ENCODE data around the gene ADIPOR1. TPM values are rescaled to one million over a fixed set of nuclear protein-coding genes. Genes with fewer than 3 reads are reported as not detected.

The ADIPOR1 gene
- total RNA-seq, 3 donors from 2014 or later (not counting 1 experiment from before 2014, with no cell fraction given), result 61.9 to 81.7 (median 80.6) TPM

DNA sequence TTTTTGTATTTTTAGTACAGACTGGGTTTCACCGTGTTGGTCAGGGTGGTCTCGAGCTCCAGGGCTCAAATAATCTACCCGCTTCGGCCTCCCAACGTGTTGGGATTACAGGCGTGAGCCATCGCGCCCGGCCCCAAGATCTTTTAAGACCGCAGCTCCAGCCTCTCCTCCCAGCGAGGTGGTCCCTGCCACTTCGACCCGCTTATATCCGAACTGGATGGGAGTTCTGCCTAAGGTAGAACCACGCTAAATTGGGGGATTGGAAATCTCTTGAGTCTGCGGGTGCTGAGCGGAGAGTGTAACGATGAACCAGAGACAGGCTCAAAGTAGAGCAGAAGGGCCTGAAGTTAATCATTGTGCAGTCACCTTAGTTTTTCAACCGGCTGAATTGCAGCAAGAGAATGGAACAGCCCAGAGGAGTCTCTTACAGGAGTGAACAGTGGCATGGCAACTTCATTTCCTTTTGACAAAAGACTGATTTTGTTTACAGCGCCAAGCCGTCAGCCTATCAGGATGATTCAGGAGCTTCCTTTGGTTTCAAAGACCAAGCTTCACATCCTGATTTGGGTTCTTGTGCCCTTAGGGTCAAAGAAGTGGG lies 9.7 kb upstream of the ADIPOR1 start:
- peak in 1 of 3 donors; percentile 1 for ATAC-seq
- intact Hi-C loops (cut with micrococcal nuclease), result loop anchor here (1.0 to 2.0 kb wide), 3 partner anchors 9 to 41 kb away; partner anchors contain the start of genes ADIPOR1 and TMEM183A

DNA sequence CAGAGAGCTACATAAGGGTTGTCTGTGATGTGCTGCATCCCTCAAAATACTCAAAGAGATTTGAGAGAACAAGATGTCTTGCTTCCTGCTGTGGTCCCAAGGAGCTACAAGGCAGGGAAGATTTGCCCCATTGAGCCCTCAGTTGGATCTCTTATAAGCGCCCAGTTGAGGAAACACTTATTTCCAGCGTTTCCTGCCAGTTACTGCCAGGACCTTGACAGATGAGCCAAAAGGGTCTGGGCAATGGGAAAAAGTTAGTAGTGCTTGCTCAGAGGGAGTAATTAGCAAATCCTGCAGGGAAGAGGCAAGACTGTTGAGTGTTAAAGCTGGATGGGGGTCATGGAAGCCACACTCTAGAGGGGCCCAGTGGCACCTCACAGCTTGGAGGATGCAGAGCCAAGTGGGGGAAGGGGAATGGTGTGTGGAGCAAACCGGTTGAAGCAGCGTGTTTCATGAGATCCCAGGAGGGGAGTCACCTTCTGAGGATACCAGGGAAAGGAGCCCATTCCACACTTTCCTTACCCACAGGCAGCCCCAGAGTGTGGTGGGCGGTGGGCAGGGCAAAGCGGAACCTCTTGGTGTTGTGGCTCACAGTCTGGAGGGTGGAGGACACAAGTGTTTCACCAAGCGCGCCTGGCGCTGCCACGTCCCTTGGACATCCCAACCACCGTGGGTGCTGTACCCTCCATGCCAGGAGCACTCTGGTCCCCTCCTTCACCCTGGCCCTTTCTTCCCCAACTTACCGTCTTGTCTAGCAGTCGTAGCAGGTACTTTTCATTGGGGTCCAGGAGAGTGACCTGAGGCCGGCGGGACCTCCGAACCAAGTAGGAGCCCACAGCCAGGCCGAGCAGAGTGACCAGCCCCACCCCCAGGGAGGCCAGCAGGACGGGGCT lies 8.1 kb upstream of the ADIPOR1 start:
- Mint-ChIP-seq H3K4me3 (peak overlapping the region; percentile 86), H3K36me3 (no peaks in the 10 kb centered on the region), H3K27ac (peak overlapping the region; percentile 73 to 83), H3K4me1 (peaks cover 25 to 27% of the 10 kb centered on the region in 2 donors), H3K27me3 (ENCODE audit: low read depth in 2 of 2) (no peaks in the 10 kb centered on the region), H3K9me3 (no peaks in the 10 kb centered on the region)
- intact Hi-C loops (cut with micrococcal nuclease), result no loop called here
- Histone ChIP-seq H3K9me3 (ENCODE audit: control insufficient read depth, insufficient read depth, low read length) (no peaks in the 10 kb centered on the region), H3K4me1 (ENCODE audit: control insufficient read depth, insufficient read depth, low read length) (peaks cover 30% of the 10 kb centered on the region), H3K27ac (ENCODE audit: low read length) (peak overlapping the region; percentile 83), H3K4me3 (ENCODE audit: low read length) (peak overlapping the region; percentile 88), H3K36me3 (ENCODE audit: control insufficient read depth, insufficient read depth, low read length) (peaks cover 7% of the 10 kb centered on the region), H3K27me3 (ENCODE audit: control insufficient read depth, insufficient read depth, low read length) (no peaks in the 10 kb centered on the region)
- DNase-seq (peak in 1 of 2 donors; percentile 27), ATAC-seq (no peak)
- TF ChIP-seq, protein P1, sequence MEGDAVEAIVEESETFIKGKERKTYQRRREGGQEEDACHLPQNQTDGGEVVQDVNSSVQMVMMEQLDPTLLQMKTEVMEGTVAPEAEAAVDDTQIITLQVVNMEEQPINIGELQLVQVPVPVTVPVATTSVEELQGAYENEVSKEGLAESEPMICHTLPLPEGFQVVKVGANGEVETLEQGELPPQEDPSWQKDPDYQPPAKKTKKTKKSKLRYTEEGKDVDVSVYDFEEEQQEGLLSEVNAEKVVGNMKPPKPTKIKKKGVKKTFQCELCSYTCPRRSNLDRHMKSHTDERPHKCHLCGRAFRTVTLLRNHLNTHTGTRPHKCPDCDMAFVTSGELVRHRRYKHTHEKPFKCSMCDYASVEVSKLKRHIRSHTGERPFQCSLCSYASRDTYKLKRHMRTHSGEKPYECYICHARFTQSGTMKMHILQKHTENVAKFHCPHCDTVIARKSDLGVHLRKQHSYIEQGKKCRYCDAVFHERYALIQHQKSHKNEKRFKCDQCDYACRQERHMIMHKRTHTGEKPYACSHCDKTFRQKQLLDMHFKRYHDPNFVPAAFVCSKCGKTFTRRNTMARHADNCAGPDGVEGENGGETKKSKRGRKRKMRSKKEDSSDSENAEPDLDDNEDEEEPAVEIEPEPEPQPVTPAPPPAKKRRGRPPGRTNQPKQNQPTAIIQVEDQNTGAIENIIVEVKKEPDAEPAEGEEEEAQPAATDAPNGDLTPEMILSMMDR (IDR thresholded peaks at IDR 0.05), result no peak
- WGBS (ENCODE audit: insufficient coverage), result 53% methylated on average over 16 of the region's 18 CpGs

More for the DNA sequence above, 9.7 kb upstream of the ADIPOR1 start:
- peaks cover 25 to 27% of the 10 kb centered on the region in 2 donors for H3K4me1 Mint-ChIP-seq
- WGBS (ENCODE audit: insufficient coverage), result 2% methylated on average over 21 of the region's 21 CpGs
- Histone ChIP-seq H3K36me3 (ENCODE audit: control insufficient read depth, insufficient read depth, low read length) (no peaks in the 10 kb centered on the region), H3K27me3 (ENCODE audit: control insufficient read depth, insufficient read depth, low read length) (no peaks in the 10 kb centered on the region), H3K9me3 (ENCODE audit: control insufficient read depth, insufficient read depth, low read length) (no peaks in the 10 kb centered on the region), H3K27ac (ENCODE audit: low read length) (peak overlapping the region; percentile 50), H3K4me1 (ENCODE audit: control insufficient read depth, insufficient read depth, low read length) (peaks cover 30% of the 10 kb centered on the region), H3K4me3 (ENCODE audit: low read length) (peak overlapping the region; percentile 63)
- peak in 1 of 2 donors; percentile 55 for DNase-seq
- H3K27ac Mint-ChIP-seq, result peak overlapping the region; percentile 73 to 79
- no peaks in the 10 kb centered on the region for H3K27me3 Mint-ChIP-seq (ENCODE audit: low read depth in 2 of 2)
- no peaks in the 10 kb centered on the region for H3K36me3 Mint-ChIP-seq
- peak overlapping the region; percentile 90 for H3K4me3 Mint-ChIP-seq
- H3K9me3 Mint-ChIP-seq, result no peaks in the 10 kb centered on the region
- TF ChIP-seq, protein P1 (IDR thresholded peaks at IDR 0.05), result no peak

DNA sequence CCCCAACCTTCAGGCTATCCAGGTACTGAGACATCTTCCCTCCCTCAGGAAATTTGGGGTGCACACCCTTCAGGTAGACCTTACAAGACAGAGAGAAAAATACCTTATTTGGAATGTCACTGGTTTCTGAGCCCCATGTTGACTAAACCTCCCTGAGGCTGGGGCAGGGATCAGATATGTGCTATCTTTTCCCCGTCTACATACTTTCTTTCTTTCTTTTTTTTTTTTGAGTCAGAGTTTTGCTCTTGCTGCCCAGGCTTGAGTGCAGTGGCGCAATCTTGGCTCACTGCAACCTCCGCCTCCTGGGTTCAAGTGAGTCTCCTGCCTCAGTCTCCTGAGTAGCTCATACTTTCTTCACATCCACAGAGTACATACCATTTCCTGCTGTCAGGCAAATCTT lies 7.3 kb upstream of the ADIPOR1 start:
- H3K4me3 Mint-ChIP-seq, result peak overlapping the region; percentile 86
- no peak for DNase-seq
- intact Hi-C loops (cut with micrococcal nuclease), result no loop called here
- Histone ChIP-seq H3K4me1 (ENCODE audit: control insufficient read depth, insufficient read depth, low read length) (peaks cover 30% of the 10 kb centered on the region), H3K27me3 (ENCODE audit: control insufficient read depth, insufficient read depth, low read length) (no peaks in the 10 kb centered on the region), H3K9me3 (ENCODE audit: control insufficient read depth, insufficient read depth, low read length) (no peaks in the 10 kb centered on the region), H3K4me3 (ENCODE audit: low read length) (no peak overlapping the region), H3K36me3 (ENCODE audit: control insufficient read depth, insufficient read depth, low read length) (peaks cover 7% of the 10 kb centered on the region), H3K27ac (ENCODE audit: low read length) (no peak overlapping the region)
- peak overlapping the region; percentile 73 to 83 for H3K27ac Mint-ChIP-seq
- WGBS (ENCODE audit: insufficient coverage), result 93% methylated on average over 3 of the region's 3 CpGs
- no peak for ATAC-seq
- no peaks in the 10 kb centered on the region for H3K9me3 Mint-ChIP-seq
- H3K4me1 Mint-ChIP-seq, result peaks cover 25 to 27% of the 10 kb centered on the region in 2 donors
- no peaks in the 10 kb centered on the region for H3K27me3 Mint-ChIP-seq (ENCODE audit: low read depth in 2 of 2)
- TF ChIP-seq, protein P1 (IDR thresholded peaks at IDR 0.05), result no peak
- H3K36me3 Mint-ChIP-seq, result no peaks in the 10 kb centered on the region
